Body of pancreas (tissue), 4 donors: ENCODE data around the gene TMEM184A.

Experiments
- POLR2A ChIP-seq, 3 donors: fragments of 450-650 bp; IDR thresholded peaks; one replicate each; pipeline ENCODE4 v1.6.1; 2016; ENCODE audit warnings: antibody characterized with exemption in 3 of 3, mild to moderate bottlenecking in 2 of 3
- TF ChIP-seq, protein P1 (sequence below), 7 experiments: fragments of 450-650 bp in 4 of 7; fragments of 200-600 bp in 3 of 7; sonication (generic) in 3 of 7; IDR thresholded peaks; one replicate each; pipeline ENCODE4 v1.5.1; 2016 to 2019; ENCODE audit warnings: antibody characterized with exemption in 7 of 7

- TF ChIP-seq, protein P1, sequence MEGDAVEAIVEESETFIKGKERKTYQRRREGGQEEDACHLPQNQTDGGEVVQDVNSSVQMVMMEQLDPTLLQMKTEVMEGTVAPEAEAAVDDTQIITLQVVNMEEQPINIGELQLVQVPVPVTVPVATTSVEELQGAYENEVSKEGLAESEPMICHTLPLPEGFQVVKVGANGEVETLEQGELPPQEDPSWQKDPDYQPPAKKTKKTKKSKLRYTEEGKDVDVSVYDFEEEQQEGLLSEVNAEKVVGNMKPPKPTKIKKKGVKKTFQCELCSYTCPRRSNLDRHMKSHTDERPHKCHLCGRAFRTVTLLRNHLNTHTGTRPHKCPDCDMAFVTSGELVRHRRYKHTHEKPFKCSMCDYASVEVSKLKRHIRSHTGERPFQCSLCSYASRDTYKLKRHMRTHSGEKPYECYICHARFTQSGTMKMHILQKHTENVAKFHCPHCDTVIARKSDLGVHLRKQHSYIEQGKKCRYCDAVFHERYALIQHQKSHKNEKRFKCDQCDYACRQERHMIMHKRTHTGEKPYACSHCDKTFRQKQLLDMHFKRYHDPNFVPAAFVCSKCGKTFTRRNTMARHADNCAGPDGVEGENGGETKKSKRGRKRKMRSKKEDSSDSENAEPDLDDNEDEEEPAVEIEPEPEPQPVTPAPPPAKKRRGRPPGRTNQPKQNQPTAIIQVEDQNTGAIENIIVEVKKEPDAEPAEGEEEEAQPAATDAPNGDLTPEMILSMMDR (IDR thresholded peaks at IDR 0.05) = no peak
- no peak for TF ChIP-seq POLR2A (IDR thresholded peaks at IDR 0.05)
These were observed 61.6 kb downstream of the TMEM184A start for GRCh38 chr7:1494447-1494846.
